Loucy (cell line): ENCODE data around the gene HOPX.
"Not testable (repeated sequence)": the region's sequence is repeated elsewhere in the genome, so short reads cannot be mapped to it uniquely, and the experiment has no call there.

Experiments used
- H2AFZ ChIP-seq: fragments of 200-600 bp; sonication (generic); 2 replicates; pipeline ENCODE4 v1.6.0; 2016; ENCODE audit warnings: antibody characterized with exemption, mild to moderate bottlenecking, low read length, moderate library complexity
- H3F3A ChIP-seq: fragments of 200-600 bp; 2 replicates; pipeline ENCODE4 v1.6.0; 2016; ENCODE audit warnings: antibody characterized with exemption, low read depth, mild to moderate bottlenecking
- H3K27me3 ChIP-seq: fragments of 200-600 bp; sonication (generic); 2 replicates; pipeline ENCODE4 v1.6.1; 2014; ENCODE audit warnings: low read length, mild to moderate bottlenecking; ENCODE audit not compliant: insufficient read depth, poor library complexity, severe bottlenecking
- H3K36me3 ChIP-seq: fragments of 200-600 bp; sonication (generic); 2 replicates; pipeline ENCODE4 v1.6.1; 2016; ENCODE audit warnings: low read length; ENCODE audit not compliant: insufficient read depth
- H3K4me1 ChIP-seq: fragments of 200-600 bp; sonication (generic); 2 replicates; pipeline ENCODE4 v1.5.1; 2014; ENCODE audit warnings: low read length, mild to moderate bottlenecking; ENCODE audit not compliant: insufficient read depth, poor library complexity, severe bottlenecking
- H3K4me2 ChIP-seq: fragments of 200-600 bp; sonication (generic); 2 replicates; pipeline ENCODE4 v1.6.0; 2014; ENCODE audit warnings: antibody characterized with exemption, low read length, low read depth, mild to moderate bottlenecking; ENCODE audit not compliant: poor library complexity, severe bottlenecking
- H3K4me3 ChIP-seq: fragments of 200-600 bp; sonication (generic); 2 replicates; pipeline ENCODE4 v1.5.1; 2014; ENCODE audit warnings: low read length, mild to moderate bottlenecking, mixed read lengths; ENCODE audit not compliant: poor library complexity, severe bottlenecking
- H3K79me2 ChIP-seq: fragments of 200-600 bp; sonication (generic); 2 replicates; pipeline ENCODE4 v1.6.1; 2014; ENCODE audit warnings: low read length; ENCODE audit not compliant: insufficient read depth
- H3K9ac ChIP-seq: fragments of 200-600 bp; sonication (generic); 2 replicates; pipeline ENCODE4 v1.6.0; 2014; ENCODE audit warnings: mild to moderate bottlenecking, low read depth, low read length, moderate library complexity; ENCODE audit not compliant: poor library complexity, severe bottlenecking
- H3K9me2 ChIP-seq: fragments of 200-600 bp; sonication (generic); replicated peaks from 2 replicates; pipeline ENCODE4 v1.6.1; 2016; ENCODE audit warnings: low read depth, low read length, mixed read lengths
- H3K9me3 ChIP-seq: fragments of 200-600 bp; sonication (generic); 2 replicates; pipeline ENCODE4 v1.6.1; 2014; ENCODE audit warnings: mild to moderate bottlenecking, antibody characterized with exemption, low read length, low read depth; ENCODE audit not compliant: insufficient read depth
- H4K20me1 ChIP-seq: fragments of 200-600 bp; sonication (generic); 2 replicates; pipeline ENCODE4 v1.6.0; 2014; ENCODE audit warnings: antibody characterized with exemption, low read length, mild to moderate bottlenecking; ENCODE audit not compliant: insufficient read depth, poor library complexity, severe bottlenecking
- CTCF ChIP-seq: fragments of 200-600 bp; sonication (generic); conservative IDR thresholded peaks from 2 replicates; pipeline ENCODE4 v1.5.1; 2014; ENCODE audit warnings: mild to moderate bottlenecking, antibody characterized with exemption, low read length
- EZH2phosphoT487 ChIP-seq: fragments of 200-600 bp; IDR thresholded peaks from 2 replicates; pipeline ENCODE4 v1.6.1; 2018; ENCODE audit warnings: antibody characterized with exemption, mild to moderate bottlenecking, moderate library complexity, borderline replicate concordance

The HOPX gene

GRCh38 chr4:56640621-56641493, 40.2 kb downstream of the HOPX start:
- Histone ChIP-seq H4K20me1 (no peaks in the 10 kb centered on the region), H2AFZ (peak overlapping the region; percentile 67), H3K36me3 (no peaks in the 10 kb centered on the region), H3F3A (no peaks in the 10 kb centered on the region), H3K27me3 (no peaks in the 10 kb centered on the region), H3K9me2 (no peaks in the 10 kb centered on the region), H3K4me3 (no peak overlapping the region), H3K4me2 (no peak overlapping the region), H3K4me1 (peaks cover 8% of the 10 kb centered on the region), H3K79me2 (no peaks in the 10 kb centered on the region), H3K9me3 (no peaks in the 10 kb centered on the region), H3K9ac (no peak overlapping the region)
- TF ChIP-seq CTCF (no peak), EZH2phosphoT487 (no peak)

GRCh38 chr4:56637791-56638190, 43.3 kb downstream of the HOPX start:
- H4K20me1 ChIP-seq, result no peaks in the 10 kb centered on the region

GRCh38 chr4:56637154-56637553, 43.9 kb downstream of the HOPX start:
- Histone ChIP-seq H3K4me3 (no peak overlapping the region), H3F3A (no peaks in the 10 kb centered on the region), H3K4me1 (peaks cover 16% of the 10 kb centered on the region), H3K27me3 (no peaks in the 10 kb centered on the region), H4K20me1 (no peaks in the 10 kb centered on the region), H3K9me2 (no peaks in the 10 kb centered on the region), H3K36me3 (no peaks in the 10 kb centered on the region), H2AFZ (no peak overlapping the region), H3K9ac (no peak overlapping the region), H3K9me3 (no peaks in the 10 kb centered on the region), H3K4me2 (no peak overlapping the region), H3K79me2 (no peaks in the 10 kb centered on the region)
- TF ChIP-seq CTCF (no peak), EZH2phosphoT487 (no peak)

More at GRCh38 chr4:56637791-56638190, 43.3 kb downstream of the HOPX start:
- H3K4me1 ChIP-seq, result peaks cover 12% of the 10 kb centered on the region
- H3K9me3 ChIP-seq, result no peaks in the 10 kb centered on the region
- no peaks in the 10 kb centered on the region for H3K36me3 ChIP-seq
- H3K4me2 ChIP-seq, result no peak overlapping the region
- H2AFZ ChIP-seq, result no peak overlapping the region
- no peaks in the 10 kb centered on the region for H3K9me2 ChIP-seq
- no peak overlapping the region for H3K9ac ChIP-seq
- H3K79me2 ChIP-seq, result no peaks in the 10 kb centered on the region
- H3K27me3 ChIP-seq, result no peaks in the 10 kb centered on the region
- H3K4me3 ChIP-seq, result no peak overlapping the region
- TF ChIP-seq EZH2phosphoT487 (no peak), CTCF (no peak)
- no peaks in the 10 kb centered on the region for H3F3A ChIP-seq

GRCh38 chr4:56634954-56635353, 46.1 kb downstream of the HOPX start:
- not testable (repeated sequence) for H4K20me1 ChIP-seq, H3K9me2 ChIP-seq, H3K27me3 ChIP-seq, H3K79me2 ChIP-seq, H3F3A ChIP-seq, H2AFZ ChIP-seq, H3K9me3 ChIP-seq, H3K4me3 ChIP-seq, H3K9ac ChIP-seq, H3K4me2 ChIP-seq, H3K36me3 ChIP-seq, H3K4me1 ChIP-seq
